ENCODE data around the gene SLC35G1.

- no peak for TF ChIP-seq EP300 (IDR thresholded peaks at IDR 0.05)
- TF ChIP-seq, protein P1, sequence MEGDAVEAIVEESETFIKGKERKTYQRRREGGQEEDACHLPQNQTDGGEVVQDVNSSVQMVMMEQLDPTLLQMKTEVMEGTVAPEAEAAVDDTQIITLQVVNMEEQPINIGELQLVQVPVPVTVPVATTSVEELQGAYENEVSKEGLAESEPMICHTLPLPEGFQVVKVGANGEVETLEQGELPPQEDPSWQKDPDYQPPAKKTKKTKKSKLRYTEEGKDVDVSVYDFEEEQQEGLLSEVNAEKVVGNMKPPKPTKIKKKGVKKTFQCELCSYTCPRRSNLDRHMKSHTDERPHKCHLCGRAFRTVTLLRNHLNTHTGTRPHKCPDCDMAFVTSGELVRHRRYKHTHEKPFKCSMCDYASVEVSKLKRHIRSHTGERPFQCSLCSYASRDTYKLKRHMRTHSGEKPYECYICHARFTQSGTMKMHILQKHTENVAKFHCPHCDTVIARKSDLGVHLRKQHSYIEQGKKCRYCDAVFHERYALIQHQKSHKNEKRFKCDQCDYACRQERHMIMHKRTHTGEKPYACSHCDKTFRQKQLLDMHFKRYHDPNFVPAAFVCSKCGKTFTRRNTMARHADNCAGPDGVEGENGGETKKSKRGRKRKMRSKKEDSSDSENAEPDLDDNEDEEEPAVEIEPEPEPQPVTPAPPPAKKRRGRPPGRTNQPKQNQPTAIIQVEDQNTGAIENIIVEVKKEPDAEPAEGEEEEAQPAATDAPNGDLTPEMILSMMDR (IDR thresholded peaks at IDR 0.05) = no peak
- TF ChIP-seq POLR2A (IDR thresholded peaks at IDR 0.05) = no peak
These were observed 44.2 kb upstream of the SLC35G1 start for GRCh38 chr10:93849593-93849992.
